Peyer's patch (tissue), 4 donors: Measurements from ENCODE around the gene BLOC1S2. TPM values are rescaled to one million over a fixed set of nuclear protein-coding genes. Genes with fewer than 3 reads are reported as not detected.

Source experiments
- DNase-seq, 3 donors: peaks; one replicate each; pipeline ENCODE4 v3.0.0-alpha.2; 2017 to 2019
- H3K27ac ChIP-seq, 4 donors: fragments of 200-600 bp; sonication (generic); one replicate each; pipeline ENCODE4 v1.5.1; 2016 to 2019
- H3K27me3 ChIP-seq, 2 donors: fragments of 200-600 bp; sonication (generic); one replicate each; pipeline ENCODE4 v1.5.1; 2019
- H3K36me3 ChIP-seq, 3 donors: fragments of 200-600 bp; sonication (generic); one replicate each; pipeline ENCODE4 v1.5.1; 2016 to 2019
- H3K4me1 ChIP-seq, 4 donors: fragments of 200-600 bp; sonication (generic); one replicate each; pipeline ENCODE4 v1.5.1; 2016 to 2019
- H3K4me3 ChIP-seq, 4 donors: fragments of 200-600 bp; sonication (generic); 1 replicate in 3 of 4; 2 replicates in 1 of 4; pipeline ENCODE4 v1.5.1; 2016 to 2019; ENCODE audit warnings: mild to moderate bottlenecking in 1 of 4
- H3K9me3 ChIP-seq, 4 donors: fragments of 200-600 bp; sonication (generic); one replicate each; pipeline ENCODE4 v1.5.1; 2016 to 2019; ENCODE audit warnings: mild to moderate bottlenecking in 1 of 4
- CTCF ChIP-seq, 6 experiments: fragments of 450-650 bp in 4 of 6; fragments of 200-600 bp in 2 of 6; sonication (generic) in 1 of 6; IDR thresholded peaks; one replicate each; pipeline ENCODE4 v1.5.1; 2017 to 2019; ENCODE audit warnings: antibody characterized with exemption in 6 of 6, mild to moderate bottlenecking in 3 of 6, moderate library complexity in 1 of 6
- POLR2A ChIP-seq, 2 donors: fragments of 450-650 bp; IDR thresholded peaks; one replicate each; pipeline ENCODE4 v1.5.1; 2017; ENCODE audit warnings: antibody characterized with exemption in 2 of 2, mild to moderate bottlenecking in 2 of 2, moderate library complexity in 2 of 2
- small RNA-seq, 2 donors: library from RNA; depleted of rRNA; stranded (forward); fragments of <200 nt; gene quantifications; one replicate each; pipeline ENCODE3, GENCODE V24; 2016
- total RNA-seq, 4 donors: library from RNA; depleted of rRNA; stranded (reverse); fragments of >200 nt; gene quantifications; one replicate each; pipeline ENCODE4 v1.1.0, GENCODE V29; 2016

Gene BLOC1S2
- total RNA-seq, 4 donors from 2014 or later = 7.5 to 17.9 (median 14.9) TPM

DNA sequence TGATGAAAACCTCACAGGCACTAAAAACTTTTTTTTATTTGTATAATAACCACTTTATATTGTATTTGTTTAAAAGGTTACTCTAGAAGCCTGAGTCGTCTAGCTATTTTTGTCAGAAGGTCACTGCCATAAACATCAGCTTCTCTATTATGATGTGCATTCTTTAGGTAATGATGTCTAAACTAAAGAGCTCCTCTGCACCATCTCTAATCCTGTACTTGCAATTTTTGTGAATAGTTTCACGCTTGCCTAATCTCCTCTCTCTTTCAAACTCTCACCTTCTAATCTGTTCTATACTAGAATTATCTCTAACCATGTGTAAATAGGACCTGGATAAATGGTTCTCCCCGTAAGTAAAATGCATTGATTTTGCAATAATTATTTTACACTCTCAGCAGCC, 46.6 kb downstream of the BLOC1S2 start:
- no peak for DNase-seq
- TF ChIP-seq POLR2A (IDR thresholded peaks at IDR 0.05) = no peak
- TF ChIP-seq CTCF (IDR thresholded peaks at IDR 0.05) = no peak
- no peaks in the 10 kb centered on the region for H3K4me1 ChIP-seq
- no peaks in the 10 kb centered on the region for H3K9me3 ChIP-seq
- H3K27me3 ChIP-seq = no peaks in the 10 kb centered on the region
- H3K36me3 ChIP-seq = peaks cover 0 to 81% (median 0%) of the 10 kb centered on the region in 3 donors
- no peak overlapping the region for H3K27ac ChIP-seq
- no peak overlapping the region for H3K4me3 ChIP-seq

DNA sequence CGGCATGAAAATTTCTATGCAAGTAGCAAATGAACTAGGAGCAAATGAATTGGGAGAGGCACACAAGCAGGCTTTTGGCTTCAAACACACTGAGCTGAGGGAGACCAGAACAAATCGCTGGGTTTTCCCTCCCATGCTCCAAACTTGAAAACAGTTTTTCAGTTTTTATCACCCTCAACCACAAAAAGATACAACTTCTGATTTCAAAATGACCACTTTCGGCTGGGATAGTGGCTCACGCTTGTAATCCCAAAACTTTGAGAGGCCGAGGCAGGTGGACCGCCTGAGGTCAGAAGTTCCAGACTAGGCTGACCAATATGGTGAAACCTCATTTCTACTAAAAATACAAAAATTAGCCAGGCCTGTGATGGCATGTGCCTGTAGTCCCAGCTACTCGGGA, 48.1 kb downstream of the BLOC1S2 start:
- no peak for DNase-seq
- TF ChIP-seq POLR2A (IDR thresholded peaks at IDR 0.05) (no peak), CTCF (IDR thresholded peaks at IDR 0.05) (no peak)
- no peaks in the 10 kb centered on the region for H3K27me3 ChIP-seq

GRCh38 chr10:100232101-100232500, 54.4 kb downstream of the BLOC1S2 start:
- DNase-seq = no peak
- TF ChIP-seq CTCF (IDR thresholded peaks at IDR 0.05) (no peak), POLR2A (IDR thresholded peaks at IDR 0.05) (no peak)
- H3K4me3 ChIP-seq = no peak overlapping the region
- H3K36me3 ChIP-seq = peaks cover 0 to 51% (median 0%) of the 10 kb centered on the region in 3 donors
- H3K27me3 ChIP-seq = no peaks in the 10 kb centered on the region
- H3K27ac ChIP-seq = no peak overlapping the region
- peaks cover 0 to 9% (median 4%) of the 10 kb centered on the region in 4 donors for H3K4me1 ChIP-seq
- no peaks in the 10 kb centered on the region for H3K9me3 ChIP-seq

More for the DNA sequence above, 48.1 kb downstream of the BLOC1S2 start:
- no peak overlapping the region for H3K4me3 ChIP-seq
- no peak overlapping the region for H3K27ac ChIP-seq
- no peaks in the 10 kb centered on the region for H3K9me3 ChIP-seq
- H3K4me1 ChIP-seq = no peaks in the 10 kb centered on the region
- H3K36me3 ChIP-seq = peaks cover 0 to 84% (median 0%) of the 10 kb centered on the region in 3 donors

- Histone ChIP-seq H3K36me3 (peaks cover 0 to 35% (median 0%) of the 10 kb centered on the region in 3 donors), H3K27ac (peak overlapping the region; percentile 65 to 81 (median 78)), H3K4me3 (peak overlapping the region; percentile 72 to 98 (median 90)), H3K4me1 (peaks cover 0 to 9% (median 4%) of the 10 kb centered on the region in 4 donors), H3K9me3 (no peaks in the 10 kb centered on the region), H3K27me3 (no peaks in the 10 kb centered on the region)
- no peak for DNase-seq
- TF ChIP-seq CTCF (IDR thresholded peaks at IDR 0.05) (no peak), POLR2A (IDR thresholded peaks at IDR 0.05) (no peak)
These were observed 56.6 kb downstream of the BLOC1S2 start for GRCh38 chr10:100229819-100230422.

DNA sequence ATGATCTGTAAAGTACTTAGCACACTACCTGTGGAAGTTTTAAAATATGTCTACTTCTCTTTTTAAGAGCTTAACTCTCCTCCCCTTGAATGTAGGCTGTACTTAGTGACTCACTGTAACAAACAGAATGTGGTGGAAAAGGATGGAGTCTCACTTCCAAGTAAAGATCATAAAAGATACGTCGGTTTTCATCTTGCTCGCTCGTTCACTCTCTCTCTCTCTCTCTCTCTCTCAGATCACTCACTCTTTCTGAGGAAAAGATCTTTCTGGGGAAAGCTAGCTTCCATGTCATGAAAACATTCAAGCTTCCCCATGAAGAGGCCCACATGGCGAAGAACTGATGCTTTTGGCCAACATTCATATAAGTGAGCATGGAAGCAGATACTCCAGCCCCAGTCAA, 62.6 kb downstream of the BLOC1S2 start:
- H3K4me1 ChIP-seq = peaks cover 0 to 9% (median 4%) of the 10 kb centered on the region in 4 donors
- peaks cover 0 to 67% (median 0%) of the 10 kb centered on the region in 3 donors for H3K36me3 ChIP-seq

More for the DNA sequence above, 62.6 kb downstream of the BLOC1S2 start:
- DNase-seq = no peak
- H3K4me3 ChIP-seq = no peak overlapping the region
- TF ChIP-seq POLR2A (IDR thresholded peaks at IDR 0.05) (no peak), CTCF (IDR thresholded peaks at IDR 0.05) (no peak)
- no peaks in the 10 kb centered on the region for H3K27me3 ChIP-seq
- H3K9me3 ChIP-seq = no peaks in the 10 kb centered on the region
- H3K27ac ChIP-seq = no peak overlapping the region

Small RNA genes within 50 kb of the gene (small RNA-seq; reads per million reads assigned to genes)
- gene RNU6-422P = 0 reads per million in 2 donors
- 20.7 to 22.4 reads per million in 2 donors for gene SNORA12

Other genes with a start within 250 kb of the BLOC1S2 start
- not detected for gene CPN1, start 204.8 kb downstream of the BLOC1S2 start, total RNA-seq
- 10 to 100 TPM in 3 of 4 donors, 1 to 10 TPM in 1; 5.8 to 28.7 (median 26.3) TPM for gene ERLIN1, start 100.7 kb downstream of the BLOC1S2 start, total RNA-seq
- gene CHUK, start 57.1 kb downstream of the BLOC1S2 start, total RNA-seq = 10 to 100 TPM; 12.7 to 26.4 (median 24.8) TPM
- gene CWF19L1, start 19.0 kb downstream of the BLOC1S2 start, total RNA-seq = 10 to 100 TPM; 11.5 to 23.1 (median 15.6) TPM
- gene PKD2L1, start 43.5 kb upstream of the BLOC1S2 start, total RNA-seq = not detected
- gene SCD, start 60.6 kb upstream of the BLOC1S2 start, total RNA-seq = 10 to 100 TPM in 3 of 4 donors, 1 to 10 TPM in 1; 7.8 to 69.9 (median 34.2) TPM
- gene WNT8B, start 176.3 kb upstream of the BLOC1S2 start, total RNA-seq = not detected
- 10 to 100 TPM in 3 of 4 donors, 1 to 10 TPM in 1; 8.8 to 24.9 (median 23.5) TPM for gene SEC31B, start 233.2 kb upstream of the BLOC1S2 start, total RNA-seq
- 100 to 1,000 TPM; 122 to 229 (median 167) TPM for gene NDUFB8, start 243.2 kb upstream of the BLOC1S2 start, total RNA-seq
- gene HIF1AN, start 249.3 kb upstream of the BLOC1S2 start, total RNA-seq = 10 to 100 TPM; 17.7 to 25.7 (median 21.8) TPM